ENCODE data around the gene PCDHGB2.
"Not testable (repeated sequence)": the region's sequence is repeated elsewhere in the genome, so short reads cannot be mapped to it uniquely, and the experiment has no call there.

The PCDHGB2 gene

DNA sequence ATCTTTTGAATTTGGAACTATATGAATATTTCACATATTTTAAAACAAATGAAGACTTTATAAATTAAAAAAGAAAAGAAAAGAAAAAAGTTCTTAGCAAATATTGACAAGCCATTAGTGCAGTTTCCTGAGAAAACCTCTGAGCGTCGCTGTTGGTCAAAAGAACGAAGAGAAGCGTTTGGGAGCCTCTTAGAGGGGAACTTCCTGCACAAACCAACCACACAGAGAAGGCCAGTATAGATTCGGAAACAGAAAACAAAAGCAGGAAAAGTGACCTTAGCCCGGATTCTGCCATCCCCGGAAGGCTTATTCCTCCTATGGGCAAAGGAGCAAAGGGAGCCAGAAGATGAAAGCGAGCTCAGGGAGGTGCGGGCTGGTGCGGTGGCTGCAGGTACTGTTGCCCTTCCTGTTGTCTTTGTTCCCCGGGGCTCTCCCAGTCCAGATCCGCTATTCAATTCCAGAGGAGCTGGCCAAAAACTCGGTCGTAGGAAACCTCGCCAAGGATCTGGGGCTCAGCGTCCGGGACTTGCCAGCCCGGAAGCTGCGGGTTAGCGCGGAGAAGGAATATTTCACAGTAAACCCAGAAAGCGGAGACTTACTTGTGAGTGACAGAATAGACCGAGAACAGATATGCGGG, at the start of gene PCDHGB2:
TSS of gene PCDHGB2 (plus strand) at position 205 of the 637 bp plus-strand sequence. CDS start at position 347, 142 bp downstream.
- FAIRE-seq: no peak

DNA sequence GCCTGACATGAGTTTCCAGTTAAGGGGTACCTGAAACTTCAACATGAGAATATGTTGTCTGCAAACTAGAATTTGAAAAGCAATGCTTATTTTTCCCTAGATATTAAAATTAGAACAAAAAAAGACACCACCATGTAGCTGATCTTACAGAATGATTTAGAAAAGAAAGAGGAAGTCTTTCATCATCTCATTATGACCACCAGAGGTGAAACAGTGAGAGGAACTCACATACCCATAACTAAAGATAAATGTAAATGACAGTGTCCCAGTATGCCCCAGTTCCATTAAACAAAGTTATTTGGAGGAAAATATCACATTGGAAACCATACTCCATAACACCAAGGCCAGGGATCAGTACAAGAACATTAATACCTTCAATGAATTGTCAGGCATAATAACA, 46.1 kb upstream of the PCDHGB2 start:
- FAIRE-seq: no peak

DNA sequence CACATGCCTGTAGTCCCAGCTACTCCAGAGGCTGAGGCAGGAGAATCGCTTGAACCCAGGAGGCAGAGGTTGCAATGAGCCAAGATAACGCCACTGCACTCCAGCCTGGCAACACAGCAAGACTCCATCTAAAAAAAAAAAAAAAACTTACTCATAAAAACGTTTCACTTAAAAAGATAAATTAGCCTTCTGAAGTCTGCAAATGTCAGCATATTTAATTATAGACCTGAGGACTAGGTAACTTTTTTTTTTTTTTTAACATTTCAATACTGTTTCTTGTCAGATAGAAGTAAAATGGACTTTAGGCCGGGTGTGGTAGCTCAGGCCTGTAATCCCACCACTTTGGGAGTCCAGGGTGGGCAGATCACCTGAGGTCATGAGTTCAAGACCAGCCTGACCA, 42.8 kb upstream of the PCDHGB2 start:
- FAIRE-seq: not testable (repeated sequence)

DNA sequence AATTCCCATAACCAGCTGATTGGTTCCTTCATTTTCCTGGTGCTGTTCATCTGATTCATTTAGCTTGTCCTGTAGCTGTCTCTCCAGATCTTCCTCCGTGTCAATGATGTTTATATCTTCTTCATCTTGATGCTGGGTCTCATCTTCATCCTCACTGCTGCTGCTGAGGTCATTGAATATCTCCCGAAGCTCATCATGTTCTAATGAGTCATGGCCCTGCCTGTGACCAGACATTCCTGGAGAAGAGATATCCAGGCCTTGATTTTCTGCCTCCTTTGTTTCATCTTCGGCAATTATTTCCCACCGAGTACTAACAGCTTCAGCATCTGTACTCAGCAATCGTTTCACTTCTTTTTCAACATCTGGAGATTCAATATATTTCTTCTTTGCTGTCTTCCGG, 40.6 kb upstream of the PCDHGB2 start:
- no peak for FAIRE-seq

DNA sequence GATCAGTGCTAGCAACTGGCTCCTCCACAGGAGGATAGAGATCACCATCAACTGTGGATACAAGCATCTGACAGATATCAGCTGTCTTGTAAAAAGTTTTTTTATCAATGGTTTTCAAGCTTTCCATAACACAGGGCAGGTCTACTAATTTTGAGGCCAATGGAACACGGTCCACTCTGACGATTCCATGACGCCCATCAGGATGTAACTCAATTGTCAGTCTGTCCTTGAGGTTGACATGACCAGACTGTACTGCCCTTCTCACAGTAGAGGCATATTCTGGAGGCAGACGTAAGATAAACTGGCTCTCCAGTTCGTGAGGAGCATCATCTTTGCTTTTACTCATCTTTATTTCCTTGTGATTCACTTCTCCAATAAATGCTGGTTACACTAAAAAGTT, 40.1 kb upstream of the PCDHGB2 start:
- no peak for FAIRE-seq

DNA sequence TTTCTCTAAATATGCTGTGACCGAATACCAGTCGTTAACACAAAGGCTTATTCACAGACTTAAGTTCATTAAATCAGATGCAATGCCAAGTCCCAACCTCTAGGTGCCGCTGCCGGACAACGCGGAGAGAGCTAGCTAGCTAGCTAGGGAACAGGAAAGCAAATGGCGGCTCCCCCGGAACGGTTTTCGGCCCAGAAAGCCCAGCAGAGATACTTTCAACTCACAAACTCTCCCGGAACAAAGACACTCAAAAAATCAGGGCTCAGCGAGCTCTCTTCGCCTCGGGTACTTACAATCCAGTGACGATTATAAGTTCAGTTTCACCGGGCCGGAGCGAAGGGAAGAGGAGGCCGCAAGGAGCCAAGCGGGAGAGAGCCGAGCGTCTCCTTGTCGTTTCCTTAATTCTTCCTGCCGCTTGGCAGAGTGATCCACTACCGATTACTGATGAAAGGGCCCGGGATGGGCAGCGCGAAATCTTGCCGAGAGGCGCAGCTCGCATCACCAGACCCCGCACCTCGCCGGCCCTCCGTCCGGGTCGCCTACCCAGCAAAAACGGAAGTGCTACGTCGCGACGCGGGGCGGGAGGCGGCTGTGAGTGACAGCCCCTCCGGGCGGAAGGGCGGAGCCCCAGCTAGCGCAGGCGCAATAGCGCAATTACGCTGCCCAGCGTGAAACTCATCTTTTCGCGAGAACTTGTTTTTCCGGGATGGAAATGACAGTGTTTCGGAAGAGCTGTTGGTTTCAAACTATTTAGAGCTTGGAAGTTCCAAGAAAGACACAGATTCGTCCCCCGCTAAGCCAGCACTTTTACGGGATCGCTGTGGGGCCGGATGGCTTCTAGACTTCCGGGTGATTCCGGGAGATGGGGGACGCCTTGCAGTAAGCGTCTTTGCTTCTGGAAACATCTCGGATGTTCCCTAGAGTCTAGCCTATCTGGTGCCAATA, 39.3 kb upstream of the PCDHGB2 start, which contains the start of gene TAF7:
TSS of gene TAF7 (minus strand) at position 560 of the 945 bp plus-strand sequence. CDS start 740 bp downstream, outside the sequence.
- no peak for FAIRE-seq

DNA sequence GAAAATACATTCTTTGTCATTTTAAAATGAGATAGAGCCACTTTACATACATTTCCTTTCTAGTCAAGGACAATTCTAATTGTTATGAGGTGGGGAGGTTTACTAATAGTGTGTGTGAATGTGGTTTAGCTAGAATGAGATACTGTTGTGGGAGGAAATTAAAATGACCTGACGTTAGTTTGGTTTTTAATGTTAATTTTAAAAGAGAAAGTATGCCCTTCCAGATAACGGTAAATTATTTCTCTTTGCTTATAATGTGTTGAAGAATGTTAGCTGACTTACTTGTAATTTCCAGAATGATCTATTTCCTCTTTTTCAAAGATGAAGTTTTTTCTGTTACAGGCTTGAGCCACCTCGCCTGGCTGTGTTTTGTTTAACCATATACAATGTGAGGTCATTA, 37.5 kb upstream of the PCDHGB2 start:
- no peak for FAIRE-seq

DNA sequence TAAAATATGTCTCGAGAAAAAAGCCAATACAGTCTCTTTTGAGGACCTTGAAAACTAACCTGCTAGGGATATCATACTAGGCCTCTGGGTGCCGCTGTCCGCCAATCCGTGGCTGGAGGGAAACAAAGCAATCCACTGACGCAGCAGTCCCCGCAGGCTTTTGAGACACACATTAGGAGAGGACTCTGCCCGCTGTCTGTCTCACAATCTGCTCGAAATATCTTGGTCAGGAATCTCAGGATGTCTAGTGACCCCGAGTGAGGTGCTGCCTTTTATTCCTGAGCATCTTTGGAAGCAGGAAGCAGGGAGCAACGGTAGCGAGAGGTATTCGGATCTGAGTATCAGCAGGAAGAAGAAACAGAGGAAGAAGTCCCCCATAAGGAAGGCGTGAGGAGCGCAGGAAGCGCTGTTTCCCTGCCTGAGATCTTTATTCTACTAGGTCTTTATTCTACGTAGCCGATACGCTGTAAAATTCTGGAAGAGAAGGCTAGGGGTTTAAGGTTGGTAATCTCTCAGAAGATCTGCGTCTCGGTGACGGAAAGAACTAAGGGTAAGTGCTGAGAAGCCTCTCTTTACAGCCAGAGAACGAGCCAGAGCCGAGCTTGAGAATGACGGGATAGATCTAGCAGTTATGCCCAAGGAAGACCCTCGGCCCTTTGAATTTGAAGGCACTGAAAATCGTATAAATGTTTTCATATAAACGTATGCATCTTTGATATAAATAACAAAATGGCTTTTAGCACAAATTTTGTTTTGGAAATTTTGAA, 33.5 kb upstream of the PCDHGB2 start:
- FAIRE-seq: no peak

DNA sequence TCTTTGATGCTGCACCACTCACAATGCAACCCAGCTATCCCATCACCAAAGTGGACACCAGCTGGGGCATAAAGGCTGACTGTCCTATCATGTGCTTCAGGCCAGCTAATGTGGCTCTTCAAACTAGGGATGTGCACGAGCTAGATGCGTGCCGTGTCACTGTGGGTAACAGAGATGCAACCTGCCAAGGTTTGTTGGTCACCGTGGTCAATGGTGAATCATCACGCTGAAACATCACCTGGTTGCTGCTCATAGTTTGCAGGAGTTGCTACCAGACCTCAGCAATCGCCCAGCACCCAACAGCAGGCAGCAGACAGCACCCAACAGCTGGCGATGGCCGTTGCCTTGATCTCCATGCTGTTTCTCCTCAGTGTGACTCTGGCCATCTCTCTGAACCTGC, 31.6 kb upstream of the PCDHGB2 start:
- FAIRE-seq: no peak

DNA sequence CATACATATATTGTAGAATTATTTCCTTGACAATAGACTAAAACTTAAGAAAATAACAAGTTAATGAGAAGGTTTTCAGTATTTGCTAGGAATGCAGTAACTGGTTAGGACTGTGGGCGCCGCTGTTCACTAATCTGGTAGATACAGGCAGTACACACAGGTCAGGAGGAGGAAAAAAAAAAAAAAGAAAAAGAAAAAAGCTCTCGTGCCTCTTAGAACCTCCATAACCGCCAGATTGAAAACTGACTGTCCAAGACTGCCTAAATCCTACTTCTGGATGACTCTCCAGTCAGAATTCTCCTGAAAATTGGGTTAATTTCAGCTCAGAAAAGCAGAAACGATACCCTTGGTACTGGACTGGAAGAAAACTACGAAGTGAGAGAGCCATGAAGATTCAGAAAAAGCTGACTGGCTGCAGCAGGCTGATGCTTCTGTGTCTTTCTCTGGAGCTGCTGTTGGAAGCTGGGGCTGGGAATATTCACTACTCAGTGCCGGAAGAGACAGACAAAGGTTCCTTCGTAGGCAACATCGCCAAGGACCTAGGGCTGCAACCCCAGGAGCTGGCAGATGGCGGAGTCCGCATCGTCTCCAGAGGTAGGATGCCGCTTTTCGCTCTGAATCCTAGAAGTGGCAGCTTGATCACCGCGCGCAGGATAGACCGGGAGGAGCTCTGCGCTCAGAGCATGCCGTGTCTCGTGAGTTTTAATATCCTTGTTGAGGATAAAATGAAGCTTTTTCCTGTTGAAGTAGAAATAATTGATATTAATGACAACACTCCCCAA, 29.3 kb upstream of the PCDHGB2 start, which contains the start of gene PCDHGA1:
TSS of gene PCDHGA1 (plus strand) at position 216 of the 782 bp plus-strand sequence.
- no peak for FAIRE-seq

DNA sequence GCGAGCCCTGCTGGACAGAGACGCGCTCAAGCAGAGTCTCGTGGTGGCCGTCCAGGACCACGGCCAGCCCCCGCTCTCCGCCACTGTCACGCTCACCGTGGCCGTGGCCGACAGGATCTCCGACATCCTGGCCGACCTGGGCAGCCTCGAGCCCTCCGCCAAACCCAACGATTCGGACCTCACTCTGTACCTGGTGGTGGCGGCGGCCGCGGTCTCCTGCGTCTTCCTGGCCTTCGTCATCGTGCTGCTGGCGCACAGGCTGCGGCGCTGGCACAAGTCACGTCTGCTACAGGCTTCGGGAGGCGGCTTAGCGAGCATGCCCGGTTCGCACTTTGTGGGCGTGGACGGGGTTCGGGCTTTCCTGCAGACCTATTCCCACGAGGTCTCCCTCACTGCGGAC, 27.2 kb upstream of the PCDHGB2 start:
- FAIRE-seq: not testable (repeated sequence)

DNA sequence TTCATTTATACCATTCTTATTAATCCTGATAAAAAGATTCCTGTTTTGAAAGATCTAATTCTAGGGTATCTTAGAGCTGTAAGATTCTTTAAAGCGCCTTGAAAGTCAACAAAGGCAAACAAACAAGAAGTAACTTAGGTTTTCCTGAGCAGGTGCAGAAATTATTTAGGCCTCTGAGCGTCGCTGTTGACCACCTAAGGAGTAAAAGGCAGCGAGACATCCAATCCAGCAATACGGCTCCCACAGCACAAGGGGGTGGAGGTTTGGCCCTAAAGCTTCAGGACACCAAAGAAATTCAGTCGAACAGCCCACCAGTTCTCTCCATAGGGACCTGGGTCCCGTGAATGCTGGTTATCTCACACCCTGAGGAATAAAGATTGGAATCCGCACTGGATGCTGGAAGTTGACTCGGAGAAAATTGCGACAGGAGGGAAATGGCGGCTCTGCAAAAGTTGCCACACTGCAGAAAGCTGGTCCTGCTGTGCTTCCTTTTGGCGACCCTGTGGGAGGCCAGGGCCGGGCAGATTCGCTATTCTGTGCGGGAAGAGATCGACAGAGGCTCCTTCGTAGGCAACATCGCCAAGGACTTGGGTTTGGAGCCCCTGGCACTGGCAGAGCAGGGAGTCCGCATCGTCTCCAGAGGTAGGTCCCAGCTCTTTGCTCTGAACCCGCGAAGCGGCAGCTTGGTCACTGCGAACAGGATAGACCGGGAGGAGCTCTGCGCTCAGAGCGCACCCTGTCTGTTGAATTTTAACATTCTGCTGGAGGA, 21.1 kb upstream of the PCDHGB2 start, which contains the start of gene PCDHGA2:
TSS of gene PCDHGA2 (plus strand) at position 223 of the 769 bp plus-strand sequence.
- no peak for FAIRE-seq

DNA sequence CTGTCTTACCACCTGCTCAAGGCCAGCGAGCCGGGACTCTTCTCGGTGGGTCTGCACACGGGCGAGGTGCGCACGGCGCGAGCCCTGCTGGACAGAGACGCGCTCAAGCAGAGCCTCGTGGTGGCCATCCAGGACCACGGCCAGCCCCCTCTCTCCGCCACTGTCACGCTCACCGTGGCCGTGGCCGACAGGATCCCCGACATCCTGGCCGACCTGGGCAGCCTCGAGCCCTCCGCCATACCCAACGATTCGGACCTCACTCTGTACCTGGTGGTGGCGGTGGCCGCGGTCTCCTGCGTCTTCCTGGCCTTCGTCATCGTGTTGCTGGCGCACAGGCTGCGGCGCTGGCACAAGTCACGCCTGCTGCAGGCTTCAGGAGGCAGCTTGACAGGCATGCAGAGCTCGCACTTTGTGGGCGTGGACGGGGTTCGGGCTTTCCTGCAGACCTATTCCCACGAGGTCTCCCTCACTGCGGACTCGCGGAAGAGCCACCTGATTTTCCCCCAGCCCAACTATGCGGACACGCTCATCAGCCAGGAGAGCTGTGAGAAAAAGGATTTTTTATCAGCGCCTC, 18.9 kb upstream of the PCDHGB2 start:
- FAIRE-seq: not testable (repeated sequence)

DNA sequence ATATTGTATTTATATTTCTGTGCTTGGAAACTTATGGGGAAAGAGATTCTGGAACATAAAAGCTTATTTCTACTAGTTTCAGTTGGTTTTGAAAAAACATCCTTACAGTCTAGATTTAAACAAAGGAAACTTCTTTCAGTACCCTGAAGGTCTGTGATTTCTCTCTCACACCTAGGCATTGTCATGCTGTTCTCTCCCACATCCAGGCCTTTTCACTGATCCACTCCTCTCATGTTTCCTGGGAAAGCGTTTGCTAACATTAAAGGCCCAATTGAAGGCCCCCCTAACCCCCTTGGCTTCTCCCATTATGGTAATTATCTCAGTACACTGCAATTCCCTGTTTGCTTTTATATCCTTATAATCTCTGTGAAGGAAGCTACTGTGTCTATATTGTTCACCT, 17.0 kb upstream of the PCDHGB2 start:
- no peak for FAIRE-seq

DNA sequence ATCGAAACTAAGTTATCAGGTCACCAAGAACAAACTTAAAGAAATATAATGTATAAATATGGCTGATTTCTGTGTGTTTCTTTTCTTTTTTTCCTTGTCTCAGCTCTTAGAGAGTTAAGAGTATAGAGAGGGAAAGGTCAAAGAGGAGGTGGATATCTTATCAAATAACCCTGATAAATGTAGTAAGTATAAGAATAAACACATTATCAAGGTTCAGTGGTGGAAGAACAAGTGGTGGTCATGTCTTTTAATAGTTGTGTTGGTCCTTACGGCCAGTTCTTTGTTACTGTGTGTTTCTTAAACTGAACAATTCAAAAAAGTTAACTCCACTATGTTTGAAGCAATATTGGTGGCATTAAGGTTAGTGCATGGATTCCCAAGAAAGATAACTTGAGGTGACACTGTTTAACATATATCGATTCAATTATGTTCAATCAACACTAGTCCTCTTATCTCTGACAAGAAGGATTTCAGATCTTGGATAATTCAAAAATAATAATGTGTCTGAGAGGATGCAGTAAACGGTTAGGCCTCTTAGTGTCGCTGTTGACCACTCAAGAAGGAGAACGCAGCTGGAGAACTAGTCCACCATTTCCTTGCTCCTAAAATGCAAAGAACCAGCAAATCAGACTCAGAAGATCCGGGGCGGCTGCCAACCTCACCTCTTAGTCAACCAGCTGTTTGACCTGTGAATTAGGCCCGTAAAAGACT, 16.4 kb upstream of the PCDHGB2 start, which contains the start of gene PCDHGA3:
TSS of gene PCDHGA3 (plus strand) at position 588 of the 711 bp plus-strand sequence. CDS start 205 bp downstream, outside the sequence.
- no peak for FAIRE-seq

DNA sequence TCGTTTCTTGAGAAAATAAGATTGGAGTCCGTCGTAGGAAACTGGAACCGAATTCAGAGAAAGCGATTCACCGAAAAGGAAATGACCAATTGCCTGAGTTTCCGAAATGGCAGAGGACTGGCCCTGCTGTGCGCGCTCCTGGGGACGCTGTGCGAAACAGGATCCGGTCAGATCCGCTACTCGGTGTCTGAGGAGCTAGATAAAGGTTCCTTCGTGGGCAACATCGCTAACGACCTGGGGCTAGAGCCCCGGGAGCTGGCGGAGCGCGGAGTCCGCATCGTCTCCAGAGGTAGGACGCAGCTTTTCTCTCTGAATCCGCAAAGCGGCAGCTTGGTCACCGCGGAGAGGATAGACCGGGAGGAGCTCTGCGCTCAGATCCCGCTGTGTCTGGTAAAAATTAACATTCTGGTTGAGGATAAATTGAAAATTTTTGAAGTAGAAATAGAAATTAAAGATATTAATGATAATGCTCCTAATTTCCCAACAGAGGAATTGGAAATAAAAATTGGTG, 15.8 kb upstream of the PCDHGB2 start:
- FAIRE-seq: no peak

DNA sequence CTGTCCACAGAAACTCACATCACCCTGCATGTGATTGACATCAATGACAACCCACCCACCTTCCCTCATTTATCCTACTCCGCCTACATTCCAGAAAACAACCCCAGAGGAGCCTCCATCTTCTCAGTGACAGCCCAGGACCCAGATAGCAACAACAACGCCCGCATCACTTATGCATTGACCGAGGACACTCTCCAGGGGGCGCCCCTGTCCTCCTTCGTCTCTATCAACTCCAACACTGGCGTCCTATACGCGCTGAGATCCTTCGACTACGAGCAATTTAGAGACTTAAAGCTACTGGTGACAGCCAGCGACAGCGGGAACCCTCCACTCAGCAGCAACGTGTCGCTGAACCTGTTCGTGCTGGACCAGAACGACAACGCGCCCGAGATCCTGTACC, 14.5 kb upstream of the PCDHGB2 start:
- FAIRE-seq: no peak

DNA sequence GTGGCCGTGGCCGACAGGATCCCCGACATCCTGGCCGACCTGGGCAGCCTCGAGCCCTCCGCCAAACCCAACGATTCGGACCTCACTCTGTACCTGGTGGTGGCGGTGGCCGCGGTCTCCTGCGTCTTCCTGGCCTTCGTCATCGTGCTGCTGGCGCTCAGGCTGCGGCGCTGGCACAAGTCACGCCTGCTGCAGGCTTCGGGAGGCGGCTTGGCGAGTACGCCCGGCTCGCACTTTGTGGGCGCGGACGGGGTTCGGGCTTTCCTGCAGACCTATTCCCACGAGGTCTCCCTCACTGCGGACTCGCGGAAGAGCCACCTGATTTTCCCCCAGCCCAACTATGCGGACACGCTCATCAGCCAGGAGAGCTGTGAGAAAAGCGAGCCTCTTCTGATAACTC, 13.8 kb upstream of the PCDHGB2 start:
- FAIRE-seq: not testable (repeated sequence)

DNA sequence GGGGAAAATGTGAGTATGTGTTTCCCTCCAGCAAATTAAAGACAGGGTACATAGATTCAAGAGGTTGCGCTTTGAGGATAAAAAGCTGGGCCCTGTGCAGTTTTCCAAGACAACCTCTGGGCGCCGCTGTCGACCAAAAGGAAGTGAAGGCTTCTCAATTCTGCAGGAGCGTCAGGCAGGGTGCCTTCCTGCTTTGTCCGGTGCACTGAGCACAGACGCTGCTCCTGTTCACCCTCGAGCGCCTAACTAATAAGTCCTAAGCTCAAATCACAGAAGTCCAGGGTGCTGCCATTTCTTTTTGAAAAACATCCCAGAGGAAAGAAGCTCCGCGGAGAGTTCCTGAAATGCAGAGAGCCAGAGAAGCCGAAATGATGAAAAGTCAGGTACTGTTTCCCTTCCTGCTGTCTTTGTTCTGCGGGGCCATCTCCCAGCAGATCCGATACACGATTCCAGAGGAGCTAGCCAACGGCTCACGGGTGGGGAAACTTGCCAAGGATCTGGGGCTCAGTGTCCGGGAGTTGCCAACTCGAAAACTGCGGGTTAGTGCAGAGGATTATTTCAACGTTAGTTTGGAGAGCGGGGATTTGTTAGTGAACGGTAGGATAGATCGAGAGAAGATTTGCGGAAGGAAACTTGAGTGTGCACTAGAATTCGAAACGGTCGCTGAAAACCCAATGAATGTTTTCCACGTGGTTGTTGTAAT, 9.7 kb upstream of the PCDHGB2 start, which contains the start of gene PCDHGB1:
TSS of gene PCDHGB1 (plus strand) at position 183 of the 703 bp plus-strand sequence. CDS start at position 345, 162 bp downstream.
- no peak for FAIRE-seq

All from endometrium (tissue), 2 donors.